Measurements from ENCODE around the gene SIX3.

- TF ChIP-seq, protein P1, sequence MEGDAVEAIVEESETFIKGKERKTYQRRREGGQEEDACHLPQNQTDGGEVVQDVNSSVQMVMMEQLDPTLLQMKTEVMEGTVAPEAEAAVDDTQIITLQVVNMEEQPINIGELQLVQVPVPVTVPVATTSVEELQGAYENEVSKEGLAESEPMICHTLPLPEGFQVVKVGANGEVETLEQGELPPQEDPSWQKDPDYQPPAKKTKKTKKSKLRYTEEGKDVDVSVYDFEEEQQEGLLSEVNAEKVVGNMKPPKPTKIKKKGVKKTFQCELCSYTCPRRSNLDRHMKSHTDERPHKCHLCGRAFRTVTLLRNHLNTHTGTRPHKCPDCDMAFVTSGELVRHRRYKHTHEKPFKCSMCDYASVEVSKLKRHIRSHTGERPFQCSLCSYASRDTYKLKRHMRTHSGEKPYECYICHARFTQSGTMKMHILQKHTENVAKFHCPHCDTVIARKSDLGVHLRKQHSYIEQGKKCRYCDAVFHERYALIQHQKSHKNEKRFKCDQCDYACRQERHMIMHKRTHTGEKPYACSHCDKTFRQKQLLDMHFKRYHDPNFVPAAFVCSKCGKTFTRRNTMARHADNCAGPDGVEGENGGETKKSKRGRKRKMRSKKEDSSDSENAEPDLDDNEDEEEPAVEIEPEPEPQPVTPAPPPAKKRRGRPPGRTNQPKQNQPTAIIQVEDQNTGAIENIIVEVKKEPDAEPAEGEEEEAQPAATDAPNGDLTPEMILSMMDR (IDR thresholded peaks at IDR 0.05) = no peak
- no peak for TF ChIP-seq POLR2A (IDR thresholded peaks at IDR 0.05)
Observed at GRCh38 chr2:44904578-44904977, 36.9 kb upstream of the SIX3 start.

All from right lobe of liver (tissue), 4 donors.